ENCODE data around the gene SH3BP5.
A peak's percentile ranks its signal among the peaks of the same experiment; 100 is the strongest.
"Not testable (repeated sequence)": the region's sequence is repeated elsewhere in the genome, so short reads cannot be mapped to it uniquely, and the experiment has no call there.

SH3BP5 gene, protein sequence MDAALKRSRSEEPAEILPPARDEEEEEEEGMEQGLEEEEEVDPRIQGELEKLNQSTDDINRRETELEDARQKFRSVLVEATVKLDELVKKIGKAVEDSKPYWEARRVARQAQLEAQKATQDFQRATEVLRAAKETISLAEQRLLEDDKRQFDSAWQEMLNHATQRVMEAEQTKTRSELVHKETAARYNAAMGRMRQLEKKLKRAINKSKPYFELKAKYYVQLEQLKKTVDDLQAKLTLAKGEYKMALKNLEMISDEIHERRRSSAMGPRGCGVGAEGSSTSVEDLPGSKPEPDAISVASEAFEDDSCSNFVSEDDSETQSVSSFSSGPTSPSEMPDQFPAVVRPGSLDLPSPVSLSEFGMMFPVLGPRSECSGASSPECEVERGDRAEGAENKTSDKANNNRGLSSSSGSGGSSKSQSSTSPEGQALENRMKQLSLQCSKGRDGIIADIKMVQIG

DNA sequence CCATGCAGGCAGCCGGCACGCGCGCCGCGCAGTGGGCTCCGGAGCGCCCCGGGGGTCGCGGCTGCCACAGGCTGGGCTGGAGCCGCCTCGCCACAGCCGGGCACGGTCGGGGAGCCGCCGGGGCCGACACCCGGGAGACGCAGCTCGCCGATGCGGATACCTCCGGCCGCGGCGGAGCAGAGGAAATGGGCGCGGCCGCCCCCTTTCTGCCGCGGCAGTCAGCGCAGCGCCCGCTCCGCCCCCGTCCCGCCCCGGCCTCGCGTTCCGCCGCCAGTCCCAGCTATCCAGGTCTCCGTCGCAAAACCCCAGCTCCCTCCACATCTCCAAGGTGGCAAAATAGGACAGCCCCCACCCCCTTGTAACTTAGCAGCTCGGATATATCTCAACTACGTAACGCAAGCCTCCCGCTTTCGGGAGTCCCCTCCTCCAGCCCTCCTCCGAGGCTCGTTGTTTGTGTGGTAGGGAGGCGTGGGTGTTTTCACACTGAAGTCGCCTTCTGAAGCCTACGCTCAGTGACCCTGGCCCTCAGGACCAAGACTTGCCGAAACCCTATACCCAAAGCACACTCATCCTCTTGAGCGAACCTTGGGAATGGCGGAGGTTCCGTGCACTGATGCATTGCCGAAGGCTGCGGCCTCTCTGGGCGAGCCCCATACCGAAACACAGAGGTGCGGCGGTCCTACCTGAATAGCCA is at the start of gene SH3BP5:
Gene SH3BP5 (minus strand): TSS at position 182 of the 694 bp plus-strand sequence. CDS start 178 bp downstream, at position 4.
- H3K36me3 Mint-ChIP-seq = peaks cover 6 to 12% of the 10 kb centered on the region in 2 donors
- H3K4me1 Mint-ChIP-seq = peaks cover 37 to 56% of the 10 kb centered on the region in 2 donors
- peak within 1 kb of the TSS; percentile 93 to 95 for H3K4me3 Mint-ChIP-seq
- peak within 1 kb of the TSS; percentile 96 for H3K27ac Mint-ChIP-seq
- H3K27me3 Mint-ChIP-seq = no peaks in the 10 kb centered on the region
- no peaks in the 10 kb centered on the region for H3K9me3 Mint-ChIP-seq
- peak; percentile 62 for DNase-seq
- peak; percentile 79 to 85 for ATAC-seq (replicated peaks)

DNA sequence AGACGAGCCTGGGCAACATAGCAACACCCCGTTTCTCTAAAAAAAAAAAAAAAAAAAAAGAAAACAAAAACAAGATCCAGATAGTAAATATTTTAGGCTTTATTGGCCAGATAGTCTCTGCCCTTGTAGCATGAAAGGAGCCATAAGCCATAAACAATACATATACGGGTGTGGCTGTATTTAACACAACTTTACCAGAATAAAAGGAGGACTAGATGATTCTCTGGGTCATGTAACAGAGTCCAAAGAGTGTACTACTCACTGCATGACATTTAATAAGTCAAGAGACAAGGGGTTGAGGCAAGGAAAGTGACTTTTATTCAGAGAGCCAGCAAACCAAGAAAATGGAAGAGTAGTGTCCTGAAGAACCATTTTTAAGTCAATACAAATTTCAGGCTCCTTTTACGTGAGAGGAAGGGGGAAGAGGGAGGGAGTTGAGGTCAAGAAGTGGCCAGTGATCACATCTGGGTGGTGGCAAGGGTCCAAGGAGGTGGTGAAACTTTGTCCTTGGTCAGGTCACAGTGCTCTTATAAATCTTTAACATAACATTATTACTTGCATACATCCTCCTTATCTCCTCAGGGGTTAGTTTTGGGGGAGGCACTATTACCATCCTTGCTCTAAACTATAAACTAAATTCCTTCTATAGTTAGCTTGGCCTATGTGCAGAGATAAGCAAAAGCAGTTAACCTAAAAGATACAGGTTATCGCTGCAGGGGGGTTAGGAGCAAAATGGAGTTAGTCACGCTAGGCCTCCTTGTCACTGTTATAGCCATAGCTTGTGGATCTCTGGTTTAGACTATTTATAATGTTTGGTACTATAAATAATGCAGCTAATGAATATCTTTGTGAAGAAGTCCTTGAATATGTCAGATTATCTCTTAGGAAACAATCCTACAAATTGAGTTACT is 48.8 kb upstream of the SH3BP5 start:
- no peak for DNase-seq
- H3K27me3 Mint-ChIP-seq = no peaks in the 10 kb centered on the region
- peaks cover 5 to 10% of the 10 kb centered on the region in 2 donors for H3K36me3 Mint-ChIP-seq
- H3K27ac Mint-ChIP-seq = no peak overlapping the region
- no peak overlapping the region for H3K4me3 Mint-ChIP-seq
- H3K9me3 Mint-ChIP-seq = peaks cover 5 to 9% of the 10 kb centered on the region in 2 donors
- ATAC-seq (replicated peaks) = no peak
- H3K4me1 Mint-ChIP-seq = peaks cover 44 to 57% of the 10 kb centered on the region in 2 donors

- H3K9me3 Mint-ChIP-seq = no peaks in the 10 kb centered on the region
- peak overlapping the region; percentile 85 for H3K27ac Mint-ChIP-seq
- H3K4me3 Mint-ChIP-seq = no peak overlapping the region
- H3K4me1 Mint-ChIP-seq = peaks cover 26 to 50% of the 10 kb centered on the region in 2 donors
- no peaks in the 10 kb centered on the region for H3K27me3 Mint-ChIP-seq
- peaks cover 0 to 3% of the 10 kb centered on the region in 2 donors for H3K36me3 Mint-ChIP-seq
- ATAC-seq (replicated peaks) (peak; percentile 95 to 98), DNase-seq (peak; percentile 92)
Observed at GRCh38 chr3:15377961-15378791, 45.8 kb upstream of the SH3BP5 start.

DNA sequence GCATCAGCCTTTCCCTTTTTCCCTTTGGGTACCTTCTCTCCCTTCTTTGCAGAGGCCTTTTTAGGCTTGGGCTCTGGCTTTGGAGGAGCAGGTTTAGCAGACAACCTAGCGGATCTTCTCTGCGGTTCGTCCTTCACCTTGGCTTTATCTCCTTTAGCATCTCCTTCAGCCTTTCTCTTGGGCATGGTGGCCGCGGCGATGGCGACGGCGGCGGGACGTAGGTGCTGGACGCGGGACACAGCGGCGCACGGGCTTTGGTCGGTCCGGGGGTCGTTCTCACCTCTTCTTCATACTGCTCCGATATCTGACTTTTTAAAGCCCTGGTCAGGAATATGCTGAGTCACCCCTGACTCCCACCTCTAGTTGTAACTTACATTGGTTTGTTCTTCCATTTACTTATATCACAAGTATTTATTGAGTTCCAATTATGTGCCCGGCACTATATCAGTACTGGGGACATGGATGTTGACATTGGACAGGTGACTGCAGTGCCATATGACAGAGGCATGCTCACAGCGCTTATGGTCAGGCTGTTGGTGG is 43.1 kb upstream of the SH3BP5 start:
- Mint-ChIP-seq H3K27me3 (no peaks in the 10 kb centered on the region), H3K9me3 (no peaks in the 10 kb centered on the region), H3K36me3 (no peaks in the 10 kb centered on the region), H3K4me1 (peaks cover 13 to 46% of the 10 kb centered on the region in 2 donors), H3K4me3 (no peak overlapping the region), H3K27ac (peak overlapping the region; percentile 59)
- no peak for DNase-seq
- ATAC-seq (replicated peaks) = no peak

DNA sequence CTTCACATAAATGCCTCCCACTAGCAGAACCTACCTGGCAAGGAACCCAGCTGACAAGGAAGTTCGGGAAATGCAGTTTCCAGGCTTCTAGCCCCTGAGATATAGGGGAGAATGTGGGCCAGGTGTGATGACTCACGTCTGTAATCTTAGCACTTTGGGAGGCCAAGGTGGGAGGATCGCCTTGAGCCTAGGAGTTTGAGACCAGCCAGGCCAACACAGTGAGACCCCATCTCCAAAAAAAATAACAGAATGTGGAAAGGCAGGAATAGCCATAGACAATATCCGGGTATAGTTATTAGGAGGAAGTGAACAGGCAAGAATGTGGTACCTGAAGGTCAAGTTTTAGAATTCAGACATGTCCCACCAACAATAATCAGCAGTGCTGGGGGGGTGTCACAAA is 40.5 kb upstream of the SH3BP5 start:
- DNase-seq = no peak
- Mint-ChIP-seq H3K4me3 (no peak overlapping the region), H3K36me3 (no peaks in the 10 kb centered on the region), H3K9me3 (no peaks in the 10 kb centered on the region), H3K27me3 (no peaks in the 10 kb centered on the region), H3K27ac (no peak overlapping the region), H3K4me1 (peaks cover 19 to 50% of the 10 kb centered on the region in 2 donors)
- no peak for ATAC-seq (replicated peaks)

- Mint-ChIP-seq H3K27me3 (no peaks in the 10 kb centered on the region), H3K36me3 (no peaks in the 10 kb centered on the region), H3K4me3 (no peak overlapping the region), H3K9me3 (no peaks in the 10 kb centered on the region), H3K4me1 (peaks cover 24 to 58% of the 10 kb centered on the region in 2 donors), H3K27ac (peak overlapping the region; percentile 44)
- DNase-seq (no peak), ATAC-seq (replicated peaks) (no peak)
Observed at GRCh38 chr3:15368561-15369135, 36.3 kb upstream of the SH3BP5 start.

DNA sequence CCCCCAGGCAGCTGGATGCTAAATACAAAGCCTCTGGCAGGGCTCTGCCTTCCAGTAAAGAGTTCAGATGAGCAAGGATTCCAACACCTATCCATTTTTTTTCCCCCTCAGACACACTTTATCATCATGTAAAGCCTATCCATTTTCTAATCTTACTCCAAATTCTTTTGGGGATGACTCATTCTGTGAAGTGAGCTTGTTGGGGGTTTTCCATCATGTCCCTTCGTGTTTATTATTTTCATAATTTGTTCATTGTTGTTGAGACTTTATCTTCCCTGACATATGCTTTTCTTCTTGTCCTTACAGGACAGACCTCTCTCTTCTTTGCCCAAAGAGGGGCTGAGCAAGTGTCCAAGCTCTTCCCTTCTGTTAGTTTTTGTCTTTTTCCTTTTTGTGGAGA is 34.7 kb upstream of the SH3BP5 start:
- Mint-ChIP-seq H3K4me1 (peaks cover 31 to 56% of the 10 kb centered on the region in 2 donors), H3K27me3 (no peaks in the 10 kb centered on the region), H3K36me3 (no peaks in the 10 kb centered on the region), H3K9me3 (no peaks in the 10 kb centered on the region), H3K4me3 (peak overlapping the region in 1 of 2 donors; percentile 43), H3K27ac (peak overlapping the region; percentile 56)
- DNase-seq (no peak), ATAC-seq (replicated peaks) (peak; percentile 43 to 49)

DNA sequence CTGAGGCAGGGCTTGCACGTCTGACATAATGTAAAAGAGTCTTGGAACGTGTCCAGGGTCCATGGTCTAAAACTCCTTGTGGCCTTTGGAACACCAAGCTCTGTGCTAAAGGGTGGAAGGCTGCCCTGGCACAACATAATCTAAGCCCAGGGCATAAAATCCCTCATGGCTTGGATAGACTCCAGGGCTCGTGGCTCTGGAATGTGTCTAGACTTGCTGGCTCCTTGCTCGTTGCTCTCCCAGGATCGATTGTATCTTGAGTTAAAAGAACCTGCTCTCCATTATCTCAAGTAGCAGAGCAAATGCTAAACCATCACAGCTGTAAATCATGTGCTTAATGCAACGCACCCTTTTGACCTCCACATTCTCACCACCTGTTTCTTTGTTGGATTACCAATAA is 31.7 kb upstream of the SH3BP5 start:
- not testable (repeated sequence) for H3K4me3 Mint-ChIP-seq; H3K27ac Mint-ChIP-seq; DNase-seq; H3K27me3 Mint-ChIP-seq; H3K36me3 Mint-ChIP-seq; H3K9me3 Mint-ChIP-seq; ATAC-seq (replicated peaks)
- H3K4me1 Mint-ChIP-seq = peaks cover 40 to 65% of the 10 kb centered on the region in 2 donors

DNA sequence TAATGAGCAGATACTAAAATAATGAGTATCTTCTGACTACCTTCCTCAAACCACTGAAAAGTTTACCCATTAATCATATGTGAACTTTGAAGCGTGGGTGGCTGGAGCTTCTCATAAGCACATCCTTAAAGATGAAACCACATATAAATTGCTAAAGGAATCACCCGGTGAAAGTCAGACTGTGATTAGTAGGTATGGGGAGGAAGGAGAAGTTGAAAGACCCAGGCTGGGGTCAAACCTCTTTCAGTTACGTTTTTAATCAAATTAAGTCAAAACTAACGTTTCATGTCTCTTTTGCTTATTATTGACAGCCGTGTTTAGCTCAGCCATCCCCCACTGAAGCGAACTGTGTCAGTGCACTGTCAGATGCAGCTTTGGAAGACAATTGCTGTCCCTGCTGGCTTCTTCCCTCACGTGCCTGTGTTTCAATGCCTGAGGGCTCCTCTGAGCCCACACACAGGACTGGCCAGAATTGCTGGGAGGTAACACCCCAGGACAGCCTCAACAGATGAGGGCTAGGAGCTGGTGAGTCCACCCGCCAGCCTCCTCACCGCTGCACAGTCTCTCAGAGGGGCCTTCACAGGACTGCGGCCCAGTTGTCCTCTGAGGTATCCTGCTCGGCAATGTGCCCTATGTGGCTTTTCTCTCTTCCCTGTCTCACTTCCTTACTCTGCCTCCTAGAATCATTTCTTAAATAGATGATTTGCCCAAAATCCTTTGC is 29.3 kb upstream of the SH3BP5 start:
- Mint-ChIP-seq H3K27ac (peak overlapping the region; percentile 95), H3K4me1 (peaks cover 24 to 53% of the 10 kb centered on the region in 2 donors), H3K9me3 (no peaks in the 10 kb centered on the region), H3K36me3 (no peaks in the 10 kb centered on the region), H3K27me3 (no peaks in the 10 kb centered on the region), H3K4me3 (peak overlapping the region; percentile 51 to 71)
- DNase-seq = peak; percentile 71
- ATAC-seq (replicated peaks) = peak; percentile 90 to 93

GRCh38 chr3:15360788-15361493 is 28.6 kb upstream of the SH3BP5 start:
- Mint-ChIP-seq H3K27ac (peak overlapping the region; percentile 95), H3K4me1 (peaks cover 31 to 60% of the 10 kb centered on the region in 2 donors), H3K9me3 (no peaks in the 10 kb centered on the region), H3K4me3 (peak overlapping the region; percentile 10 to 71), H3K36me3 (no peaks in the 10 kb centered on the region), H3K27me3 (no peaks in the 10 kb centered on the region)
- peak; percentile 30 to 31 for ATAC-seq (replicated peaks)
- no peak for DNase-seq

DNA sequence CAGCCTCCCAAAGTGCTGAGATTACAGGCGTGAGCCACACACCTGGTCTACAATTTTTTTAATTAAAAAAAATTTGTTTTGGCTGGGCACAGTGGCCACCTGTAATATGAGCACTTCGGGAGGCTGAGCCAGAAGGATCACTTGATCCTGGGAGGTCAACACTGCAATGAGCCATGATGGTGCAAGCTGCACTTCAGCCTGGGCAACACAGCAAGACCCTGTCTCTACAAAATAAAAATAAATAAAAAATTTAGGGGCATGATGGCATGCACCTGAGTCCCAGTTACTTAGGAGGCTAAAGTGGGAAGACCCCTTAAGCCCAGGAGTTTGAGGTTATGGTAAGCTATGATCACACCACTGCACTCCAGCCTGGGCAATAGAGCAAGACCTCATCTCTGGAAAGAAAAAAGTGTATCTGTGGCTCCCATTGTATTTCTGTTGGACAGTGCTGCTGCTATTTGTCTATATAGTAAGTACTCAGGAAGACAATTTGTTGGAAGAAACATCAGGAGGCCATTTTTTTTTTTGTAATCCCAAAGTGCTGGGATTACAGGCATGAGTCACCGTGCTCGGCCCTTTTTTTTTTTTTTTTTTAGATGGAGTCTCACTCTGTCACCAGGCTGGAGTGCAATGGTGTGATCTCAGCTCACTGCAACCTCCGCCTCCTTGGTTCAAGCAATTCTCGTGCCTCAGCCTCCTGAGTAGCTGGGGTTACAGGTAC is 27.5 kb upstream of the SH3BP5 start:
- DNase-seq = no peak
- no peak overlapping the region for H3K27ac Mint-ChIP-seq
- peaks cover 39 to 70% of the 10 kb centered on the region in 2 donors for H3K4me1 Mint-ChIP-seq
- H3K36me3 Mint-ChIP-seq = no peaks in the 10 kb centered on the region
- ATAC-seq (replicated peaks) = no peak
- H3K4me3 Mint-ChIP-seq = no peak overlapping the region
- no peaks in the 10 kb centered on the region for H3K27me3 Mint-ChIP-seq
- no peaks in the 10 kb centered on the region for H3K9me3 Mint-ChIP-seq

Data from stimulated activated naive B cell treated with anti-CD40 and anti-IgM and Interleukin-4, amounts not matched to agents 10 μg/mL and 1 μg/mL and 100 μg/mL, for 72 hours (primary cell).